ENCODE data around the gene OTOG. TPM values are rescaled to one million over a fixed set of nuclear protein-coding genes. Genes with fewer than 3 reads are reported as not detected.

Gene OTOG
- total RNA-seq, 2 experiments from 2014 or later, result not detected

DNA sequence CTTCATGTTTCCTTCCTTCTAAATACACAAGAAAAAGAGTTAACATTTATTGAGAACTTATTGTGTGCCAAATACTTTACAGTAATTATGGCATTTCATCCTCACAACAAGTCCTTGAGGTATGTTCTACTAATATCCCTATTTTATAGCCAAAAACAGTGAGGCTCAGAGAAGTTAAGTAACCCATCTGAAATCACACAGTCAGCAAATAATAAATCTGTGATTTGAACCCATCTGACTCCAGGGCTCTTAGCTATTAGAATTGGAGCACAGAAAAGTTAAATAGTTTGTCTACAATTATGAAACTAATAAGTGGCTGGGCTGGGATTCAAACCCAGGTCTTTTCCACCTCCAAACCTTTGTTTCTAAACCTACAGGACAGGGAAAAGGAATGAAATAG is 135.8 kb downstream of the OTOG start:
- ChIA-PET POLR2A (no interaction called here), CTCF (no interaction called here)
- Mint-ChIP-seq H3K36me3 (ENCODE audit: low read depth) (no peaks in the 10 kb centered on the region), H3K27me3 (peaks cover 37% of the 10 kb centered on the region), H3K9me3 (no peaks in the 10 kb centered on the region), H3K27ac (no peak overlapping the region), H3K4me3 (no peak overlapping the region), H3K4me1 (ENCODE audit: low read depth) (no peaks in the 10 kb centered on the region)
- H3K36me3 ChIP-seq (ENCODE audit: insufficient read depth, low read length), result no peaks in the 10 kb centered on the region
- H3K4me3 ChIP-seq (ENCODE audit: low read length), result no peak overlapping the region
- ATAC-seq (ENCODE audit: poor library complexity), result no peak
- H3K9me3 ChIP-seq (ENCODE audit: control insufficient read depth in 1 of 2, insufficient read depth in 1 of 2, low read length in 2 of 2), result peaks cover 0 to 7% of the 10 kb centered on the region in 2 experiments
- H3K27me3 ChIP-seq (ENCODE audit: control insufficient read depth in 1 of 2, insufficient read depth in 2 of 2, low read length in 2 of 2), result peaks cover 8% of the 10 kb centered on the region in 2 experiments
- no peak overlapping the region for H3K27ac ChIP-seq (ENCODE audit: low read depth in 1 of 2, low read length in 2 of 2)
- intact Hi-C loops (cut with DNase I, micrococcal nuclease), result no loop called here
- TF ChIP-seq, protein P1, sequence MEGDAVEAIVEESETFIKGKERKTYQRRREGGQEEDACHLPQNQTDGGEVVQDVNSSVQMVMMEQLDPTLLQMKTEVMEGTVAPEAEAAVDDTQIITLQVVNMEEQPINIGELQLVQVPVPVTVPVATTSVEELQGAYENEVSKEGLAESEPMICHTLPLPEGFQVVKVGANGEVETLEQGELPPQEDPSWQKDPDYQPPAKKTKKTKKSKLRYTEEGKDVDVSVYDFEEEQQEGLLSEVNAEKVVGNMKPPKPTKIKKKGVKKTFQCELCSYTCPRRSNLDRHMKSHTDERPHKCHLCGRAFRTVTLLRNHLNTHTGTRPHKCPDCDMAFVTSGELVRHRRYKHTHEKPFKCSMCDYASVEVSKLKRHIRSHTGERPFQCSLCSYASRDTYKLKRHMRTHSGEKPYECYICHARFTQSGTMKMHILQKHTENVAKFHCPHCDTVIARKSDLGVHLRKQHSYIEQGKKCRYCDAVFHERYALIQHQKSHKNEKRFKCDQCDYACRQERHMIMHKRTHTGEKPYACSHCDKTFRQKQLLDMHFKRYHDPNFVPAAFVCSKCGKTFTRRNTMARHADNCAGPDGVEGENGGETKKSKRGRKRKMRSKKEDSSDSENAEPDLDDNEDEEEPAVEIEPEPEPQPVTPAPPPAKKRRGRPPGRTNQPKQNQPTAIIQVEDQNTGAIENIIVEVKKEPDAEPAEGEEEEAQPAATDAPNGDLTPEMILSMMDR (IDR thresholded peaks at IDR 0.05), result no peak
- H3K4me1 ChIP-seq (ENCODE audit: insufficient read depth, low read length), result no peaks in the 10 kb centered on the region
- DNase-seq, result no peak

DNA sequence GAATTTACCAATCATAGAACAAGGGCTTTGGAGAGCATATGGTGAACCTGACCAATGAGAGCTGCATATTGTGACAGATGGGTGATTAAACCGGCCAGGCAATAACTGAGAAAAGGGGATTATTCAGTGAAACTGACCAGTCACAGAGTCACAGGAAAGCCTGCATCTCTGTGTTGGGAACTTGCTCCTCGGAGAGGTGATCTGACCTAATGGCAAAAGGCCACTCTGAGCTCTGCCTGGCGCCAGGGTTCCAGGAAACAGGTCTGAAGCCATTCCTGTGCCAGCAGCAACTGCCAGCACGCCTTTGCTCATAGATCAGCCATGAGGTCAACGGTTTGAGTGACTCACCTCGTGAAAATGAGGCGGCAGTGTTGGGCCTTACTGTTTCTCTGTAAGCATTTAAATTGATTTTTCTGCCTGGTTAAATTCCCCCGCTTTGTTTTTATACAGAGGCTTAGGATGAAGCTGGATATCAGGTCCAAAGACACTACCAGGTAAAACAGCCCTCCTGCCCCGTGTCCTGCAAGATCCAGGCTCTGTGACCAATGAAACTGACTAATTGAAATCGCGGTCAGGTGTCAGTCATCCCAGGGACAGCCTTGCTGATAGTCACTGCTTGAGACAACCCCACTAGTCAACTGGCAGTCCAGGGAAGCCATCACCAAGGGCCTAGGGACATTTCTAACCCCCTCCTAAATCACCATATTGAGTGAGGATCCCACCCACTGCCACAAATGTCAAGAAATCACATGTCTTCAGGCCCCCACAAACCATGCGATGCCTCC is 136.5 kb downstream of the OTOG start:
- TF ChIP-seq, protein P1 (IDR thresholded peaks at IDR 0.05), result no peak
- Mint-ChIP-seq H3K4me1 (ENCODE audit: low read depth) (no peaks in the 10 kb centered on the region), H3K4me3 (no peak overlapping the region), H3K36me3 (ENCODE audit: low read depth) (no peaks in the 10 kb centered on the region), H3K27me3 (peaks cover 37% of the 10 kb centered on the region), H3K9me3 (no peaks in the 10 kb centered on the region), H3K27ac (no peak overlapping the region)
- H3K27ac ChIP-seq (ENCODE audit: low read depth in 1 of 2, low read length in 2 of 2), result no peak overlapping the region
- no peak for ATAC-seq (ENCODE audit: poor library complexity)
- peaks cover 8 to 11% of the 10 kb centered on the region in 2 experiments for H3K27me3 ChIP-seq (ENCODE audit: control insufficient read depth in 1 of 2, insufficient read depth in 2 of 2, low read length in 2 of 2)
- no peaks in the 10 kb centered on the region for H3K4me1 ChIP-seq (ENCODE audit: insufficient read depth, low read length)
- POLR2A ChIA-PET, result no interaction called here
- H3K4me3 ChIP-seq (ENCODE audit: low read length), result no peak overlapping the region
- no peak for DNase-seq
- intact Hi-C loops (cut with DNase I, micrococcal nuclease), result no loop called here
- H3K36me3 ChIP-seq (ENCODE audit: insufficient read depth, low read length), result no peaks in the 10 kb centered on the region
- H3K9me3 ChIP-seq (ENCODE audit: control insufficient read depth in 1 of 2, insufficient read depth in 1 of 2, low read length in 2 of 2), result peaks cover 0 to 11% of the 10 kb centered on the region in 2 experiments
- CTCF ChIA-PET, result no interaction called here

DNA sequence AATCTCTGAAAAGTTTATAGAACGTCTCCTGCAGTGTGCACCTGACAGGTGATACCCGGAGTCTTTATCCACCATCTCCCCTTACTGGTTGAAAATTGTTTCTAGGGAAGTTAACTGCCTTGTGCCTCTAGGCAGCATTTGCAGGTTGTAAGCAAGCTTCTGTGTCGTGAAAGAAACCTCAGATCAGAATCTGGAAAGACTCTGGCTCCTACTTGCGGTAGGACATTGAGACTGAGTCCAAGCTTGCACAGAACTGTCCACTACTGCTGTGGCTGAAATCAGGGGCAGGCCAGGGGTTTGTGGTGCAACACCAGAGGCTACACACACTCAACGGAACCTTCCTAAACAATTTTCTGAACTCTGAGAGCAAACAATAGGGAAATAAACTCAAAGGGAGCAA is 137.5 kb downstream of the OTOG start:
- ChIA-PET POLR2A (no interaction called here), CTCF (no interaction called here)
- Histone ChIP-seq H3K27me3 (ENCODE audit: control insufficient read depth in 1 of 2, insufficient read depth in 2 of 2, low read length in 2 of 2) (peaks cover 8 to 11% of the 10 kb centered on the region in 2 experiments), H3K4me1 (ENCODE audit: insufficient read depth, low read length) (no peaks in the 10 kb centered on the region), H3K9me3 (ENCODE audit: control insufficient read depth in 1 of 2, insufficient read depth in 1 of 2, low read length in 2 of 2) (peaks cover 0 to 11% of the 10 kb centered on the region in 2 experiments), H3K4me3 (ENCODE audit: low read length) (no peak overlapping the region), H3K36me3 (ENCODE audit: insufficient read depth, low read length) (no peaks in the 10 kb centered on the region), H3K27ac (ENCODE audit: low read depth in 1 of 2, low read length in 2 of 2) (no peak overlapping the region)
- H3K9me3 Mint-ChIP-seq, result no peaks in the 10 kb centered on the region
- intact Hi-C loops (cut with DNase I, micrococcal nuclease), result no loop called here
- ATAC-seq (ENCODE audit: poor library complexity), result no peak
- TF ChIP-seq, protein P1 (IDR thresholded peaks at IDR 0.05), result no peak
- DNase-seq, result no peak
- no peaks in the 10 kb centered on the region for H3K36me3 Mint-ChIP-seq (ENCODE audit: low read depth)
- peaks cover 37% of the 10 kb centered on the region for H3K27me3 Mint-ChIP-seq
- no peaks in the 10 kb centered on the region for H3K4me1 Mint-ChIP-seq (ENCODE audit: low read depth)
- H3K27ac Mint-ChIP-seq, result no peak overlapping the region
- H3K4me3 Mint-ChIP-seq, result no peak overlapping the region
